WI38 (cell line): ENCODE measurements around the gene WNK2.
"Not testable (repeated sequence)": the region's sequence is repeated elsewhere in the genome, so short reads cannot be mapped to it uniquely, and the experiment has no call there.

ENCODE experiments used
- H3K4me3 ChIP-seq: 2 replicates; pipeline ENCODE4 v1.5.1; 2011; ENCODE audit warnings: low read depth, mild to moderate bottlenecking, control low read depth, low read length
- TF ChIP-seq, protein P1 (sequence below): IDR thresholded peaks from 2 replicates; pipeline ENCODE4 v1.5.1; 2012; ENCODE audit warnings: low read depth, mild to moderate bottlenecking, control low read depth, low read length

WNK2 gene

DNA sequence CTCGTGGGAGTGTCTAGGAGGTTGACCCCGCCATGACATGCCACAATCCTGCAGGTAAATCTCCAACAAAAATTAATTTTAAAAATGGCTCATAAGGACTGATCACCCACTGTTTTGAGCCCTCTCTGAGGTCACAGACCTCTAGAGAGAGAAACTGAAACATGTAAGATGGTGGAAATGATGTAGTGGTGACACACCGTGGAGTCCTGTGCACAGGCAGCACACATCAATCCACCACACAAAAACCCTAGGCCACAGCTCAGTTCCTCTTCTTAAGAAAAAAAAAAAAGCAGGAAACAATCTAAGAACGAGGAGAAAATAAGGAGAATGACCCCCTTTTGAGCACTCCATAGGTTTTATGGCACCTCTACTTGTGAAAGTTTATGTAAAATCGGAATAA, 173.7 kb downstream of the WNK2 start:
- no peak overlapping the region for H3K4me3 ChIP-seq
- TF ChIP-seq, protein P1, sequence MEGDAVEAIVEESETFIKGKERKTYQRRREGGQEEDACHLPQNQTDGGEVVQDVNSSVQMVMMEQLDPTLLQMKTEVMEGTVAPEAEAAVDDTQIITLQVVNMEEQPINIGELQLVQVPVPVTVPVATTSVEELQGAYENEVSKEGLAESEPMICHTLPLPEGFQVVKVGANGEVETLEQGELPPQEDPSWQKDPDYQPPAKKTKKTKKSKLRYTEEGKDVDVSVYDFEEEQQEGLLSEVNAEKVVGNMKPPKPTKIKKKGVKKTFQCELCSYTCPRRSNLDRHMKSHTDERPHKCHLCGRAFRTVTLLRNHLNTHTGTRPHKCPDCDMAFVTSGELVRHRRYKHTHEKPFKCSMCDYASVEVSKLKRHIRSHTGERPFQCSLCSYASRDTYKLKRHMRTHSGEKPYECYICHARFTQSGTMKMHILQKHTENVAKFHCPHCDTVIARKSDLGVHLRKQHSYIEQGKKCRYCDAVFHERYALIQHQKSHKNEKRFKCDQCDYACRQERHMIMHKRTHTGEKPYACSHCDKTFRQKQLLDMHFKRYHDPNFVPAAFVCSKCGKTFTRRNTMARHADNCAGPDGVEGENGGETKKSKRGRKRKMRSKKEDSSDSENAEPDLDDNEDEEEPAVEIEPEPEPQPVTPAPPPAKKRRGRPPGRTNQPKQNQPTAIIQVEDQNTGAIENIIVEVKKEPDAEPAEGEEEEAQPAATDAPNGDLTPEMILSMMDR = no peak

GRCh38 chr9:93359907-93360306, 176.0 kb downstream of the WNK2 start:
- not testable (repeated sequence) for H3K4me3 ChIP-seq

DNA sequence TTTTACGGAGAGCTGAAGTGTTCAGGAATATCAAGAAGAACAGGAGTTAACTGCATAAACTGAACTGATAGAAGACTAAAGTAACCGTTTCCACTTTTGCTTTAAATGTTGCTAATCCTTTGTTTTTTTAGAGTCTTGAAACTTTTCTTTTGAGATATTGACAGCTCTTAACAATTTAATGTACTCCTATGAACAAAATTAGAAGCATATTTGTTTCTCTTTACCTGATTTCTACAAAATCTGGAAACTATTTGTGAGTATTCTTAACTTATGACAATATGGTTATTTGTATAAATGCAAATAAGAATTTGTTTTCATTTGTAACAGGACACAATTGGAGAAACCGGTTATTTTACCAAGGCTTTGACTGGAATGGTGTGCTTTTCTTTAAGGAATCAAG, 178.1 kb downstream of the WNK2 start:
- no peak overlapping the region for H3K4me3 ChIP-seq
- TF ChIP-seq, protein P1 = no peak

DNA sequence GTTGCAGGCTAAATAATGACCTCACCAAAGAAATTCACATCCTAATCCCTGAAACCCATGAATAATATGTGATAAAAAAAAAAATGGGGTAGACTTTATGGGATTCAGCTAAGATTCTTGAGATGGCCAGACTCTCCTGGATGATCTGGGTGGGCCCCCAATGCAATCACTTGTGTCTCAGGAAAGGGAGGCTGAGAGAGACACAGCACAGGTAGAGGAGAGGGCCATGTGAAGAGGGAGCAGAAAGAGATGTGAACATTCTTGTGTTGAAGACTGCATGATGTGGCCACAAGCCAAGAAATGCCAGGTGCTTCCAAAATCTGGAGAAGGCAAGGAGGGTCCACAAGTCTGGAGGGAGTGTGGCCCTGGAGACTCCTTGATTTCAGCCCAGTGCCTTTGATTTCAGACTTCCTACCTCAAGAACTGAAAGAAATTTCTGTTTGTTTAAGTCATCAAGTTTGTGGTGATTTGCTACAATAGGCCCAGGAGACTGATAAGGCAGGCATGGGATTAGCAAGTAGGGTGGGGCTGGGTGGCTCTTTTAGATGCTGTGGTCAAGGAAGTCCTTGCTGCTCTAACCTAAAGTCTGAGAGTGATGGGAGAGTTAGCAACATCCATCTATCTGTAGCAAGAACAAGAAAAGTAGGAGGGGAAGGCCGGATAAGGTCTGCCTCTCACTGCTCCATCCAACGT, 180.9 kb downstream of the WNK2 start:
- H3K4me3 ChIP-seq = no peak overlapping the region
- TF ChIP-seq, protein P1 = no peak

DNA sequence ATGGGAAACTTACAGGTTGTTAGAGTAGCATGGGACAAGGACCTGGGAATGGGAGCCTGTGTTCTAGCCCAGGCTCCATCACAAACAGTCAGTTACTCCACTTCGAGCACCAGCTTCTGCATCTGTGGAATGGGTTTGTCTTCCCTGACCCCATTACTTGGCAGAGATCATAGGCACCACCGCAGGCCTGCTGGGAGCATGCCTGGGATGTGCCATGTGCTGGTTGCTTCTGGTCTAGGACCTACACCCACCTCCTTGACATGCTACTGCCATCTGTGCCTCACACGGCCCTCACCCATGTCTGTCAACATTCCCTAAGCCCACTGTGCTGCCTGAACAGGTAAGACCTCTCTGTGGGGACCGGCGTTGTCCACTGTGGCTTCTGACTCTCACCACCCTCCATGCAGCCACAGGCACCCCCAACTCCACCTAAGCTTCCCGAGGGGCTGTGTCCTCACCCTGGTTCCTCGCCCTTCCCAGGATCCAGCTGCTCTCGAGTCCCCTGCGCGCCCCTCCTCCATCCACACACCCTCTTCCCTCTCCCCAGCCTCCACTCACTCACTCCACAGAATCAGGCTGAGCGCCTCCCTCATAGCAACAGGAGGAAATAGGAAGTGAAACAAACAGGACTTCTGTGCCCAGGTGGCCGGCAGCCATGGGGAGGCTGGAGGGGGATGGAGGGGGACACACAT, 181.6 kb downstream of the WNK2 start:
- no peak overlapping the region for H3K4me3 ChIP-seq
- TF ChIP-seq, protein P1 = no peak

GRCh38 chr9:93366119-93366447, 182.1 kb downstream of the WNK2 start:
- TF ChIP-seq, protein P1 = no peak
- H3K4me3 ChIP-seq = no peak overlapping the region

DNA sequence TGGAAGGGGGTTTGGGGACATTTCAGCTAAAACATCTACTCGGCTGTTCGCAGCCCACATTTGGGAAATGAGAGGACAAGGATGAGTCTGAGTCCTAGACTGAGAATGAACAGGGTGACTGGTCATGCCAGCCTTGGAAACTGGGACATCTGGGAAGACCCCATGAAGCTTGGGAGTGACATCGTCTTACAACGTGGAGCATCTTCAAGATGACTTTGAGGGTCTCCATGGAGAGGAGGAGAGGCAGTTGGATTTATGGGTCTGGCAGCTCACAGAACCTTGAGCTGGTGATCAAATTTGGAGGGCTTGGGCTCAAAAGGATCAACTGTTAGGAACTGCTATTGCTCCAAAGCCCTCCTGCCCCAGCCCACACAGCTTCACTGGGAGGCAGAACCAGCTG, 182.5 kb downstream of the WNK2 start:
- H3K4me3 ChIP-seq = not testable (repeated sequence)

- TF ChIP-seq, protein P1 = no peak
- H3K4me3 ChIP-seq = no peak overlapping the region
Measured at GRCh38 chr9:93368437-93368836, 184.5 kb downstream of the WNK2 start.
